Uterus (tissue), 4 donors: Measurements from ENCODE around the gene RARA. TPM values are rescaled to one million over a fixed set of nuclear protein-coding genes. Genes with fewer than 3 reads are reported as not detected.

Experiments
- DNase-seq, 2 donors: peaks; one replicate each; pipeline ENCODE4 v3.0.0-alpha.2; 2019 to 2020
- H3K27ac ChIP-seq, 2 donors: fragments of 200-600 bp; sonication (generic); 1 replicate in 1 of 2; 2 replicates in 1 of 2; pipeline ENCODE4 v1.5.1; 2016 to 2018
- H3K27me3 ChIP-seq, 2 donors: fragments of 200-600 bp; sonication (generic); one replicate each; pipeline ENCODE4 v1.5.1; 2018 to 2019; ENCODE audit warnings: control low read depth in 1 of 2
- H3K36me3 ChIP-seq, 2 donors: fragments of 200-600 bp; sonication (generic); one replicate each; pipeline ENCODE4 v1.5.1; 2019; ENCODE audit warnings: control low read depth in 1 of 2
- H3K4me1 ChIP-seq, 2 donors: fragments of 200-600 bp; sonication (generic); one replicate each; pipeline ENCODE4 v1.5.1; 2018 to 2019; ENCODE audit warnings: control low read depth in 1 of 2
- H3K4me3 ChIP-seq, 2 donors: fragments of 200-600 bp; sonication (generic); 1 replicate in 1 of 2; 2 replicates in 1 of 2; pipeline ENCODE4 v1.5.1; 2018 to 2019; ENCODE audit warnings: mild to moderate bottlenecking in 1 of 2
- H3K9me3 ChIP-seq, 2 donors: fragments of 200-600 bp; sonication (generic); one replicate each; pipeline ENCODE4 v1.5.1; 2019; ENCODE audit warnings: control low read depth in 1 of 2
- POLR2A ChIP-seq, 2 donors: fragments of 450-650 bp; IDR thresholded peaks; one replicate each; pipeline ENCODE4 v1.6.1; 2016; ENCODE audit warnings: antibody characterized with exemption in 2 of 2, mild to moderate bottlenecking in 1 of 2, moderate library complexity in 1 of 2
- intact Hi-C: fragments of 100-400 bp; cut with DNase I; formaldehyde crosslinking; loops from one replicate; pipeline ENCODE4 v1.15.1; 2023; ENCODE audit warnings: low total_unique reads
- total RNA-seq, 4 donors: library from RNA; depleted of rRNA in 3 of 4; stranded (reverse); fragments of >200 nt in 3 of 4; gene quantifications; one replicate each; pipeline versions ENCODE4 v1.1.0 to v1.2.4, GENCODE V29; 2014 to 2023
- TF ChIP-seq, protein P1 (sequence below), 4 experiments: fragments of 200-600 bp in 2 of 4; fragments of 450-650 bp in 2 of 4; sonication (generic) in 2 of 4; IDR thresholded peaks; one replicate each; pipeline ENCODE4 v1.5.1; 2016 to 2019; ENCODE audit warnings: antibody characterized with exemption in 4 of 4, mild to moderate bottlenecking in 2 of 4, moderate library complexity in 1 of 4
- donor health status: DM: yes; HTN: yes; CAD: no.

RARA gene
- total RNA-seq, 4 donors from 2014 or later = 18.9 to 80.5 (median 46.3) TPM

GRCh38 chr17:40317345-40317873 lies 8.4 kb downstream of the RARA start:
- Histone ChIP-seq H3K9me3 (no peaks in the 10 kb centered on the region), H3K4me1 (peaks cover 12 to 39% of the 10 kb centered on the region in 2 donors), H3K4me3 (peak overlapping the region; percentile 52 to 94), H3K27ac (peak overlapping the region; percentile 79 to 95), H3K36me3 (no peaks in the 10 kb centered on the region), H3K27me3 (no peaks in the 10 kb centered on the region)
- no peak for TF ChIP-seq POLR2A (IDR thresholded peaks at IDR 0.05)
- TF ChIP-seq, protein P1, sequence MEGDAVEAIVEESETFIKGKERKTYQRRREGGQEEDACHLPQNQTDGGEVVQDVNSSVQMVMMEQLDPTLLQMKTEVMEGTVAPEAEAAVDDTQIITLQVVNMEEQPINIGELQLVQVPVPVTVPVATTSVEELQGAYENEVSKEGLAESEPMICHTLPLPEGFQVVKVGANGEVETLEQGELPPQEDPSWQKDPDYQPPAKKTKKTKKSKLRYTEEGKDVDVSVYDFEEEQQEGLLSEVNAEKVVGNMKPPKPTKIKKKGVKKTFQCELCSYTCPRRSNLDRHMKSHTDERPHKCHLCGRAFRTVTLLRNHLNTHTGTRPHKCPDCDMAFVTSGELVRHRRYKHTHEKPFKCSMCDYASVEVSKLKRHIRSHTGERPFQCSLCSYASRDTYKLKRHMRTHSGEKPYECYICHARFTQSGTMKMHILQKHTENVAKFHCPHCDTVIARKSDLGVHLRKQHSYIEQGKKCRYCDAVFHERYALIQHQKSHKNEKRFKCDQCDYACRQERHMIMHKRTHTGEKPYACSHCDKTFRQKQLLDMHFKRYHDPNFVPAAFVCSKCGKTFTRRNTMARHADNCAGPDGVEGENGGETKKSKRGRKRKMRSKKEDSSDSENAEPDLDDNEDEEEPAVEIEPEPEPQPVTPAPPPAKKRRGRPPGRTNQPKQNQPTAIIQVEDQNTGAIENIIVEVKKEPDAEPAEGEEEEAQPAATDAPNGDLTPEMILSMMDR (IDR thresholded peaks at IDR 0.05) = peak; percentile 33 to 74 (median 39)
- DNase-seq = peak; percentile 62 to 72
- intact Hi-C loops = no loop called here

GRCh38 chr17:40317880-40318829 lies 9.2 kb downstream of the RARA start:
- TF ChIP-seq POLR2A (IDR thresholded peaks at IDR 0.05) = peak; percentile 78 to 90
- TF ChIP-seq, protein P1 (IDR thresholded peaks at IDR 0.05) = peak in 1 of 4 experiments; percentile 4
- DNase-seq = peak; percentile 96 to 97
- H3K9me3 ChIP-seq = no peaks in the 10 kb centered on the region
- peaks cover 17 to 46% of the 10 kb centered on the region in 2 donors for H3K4me1 ChIP-seq
- peak overlapping the region; percentile 52 to 94 for H3K4me3 ChIP-seq
- intact Hi-C loops = no loop called here
- H3K27me3 ChIP-seq = no peaks in the 10 kb centered on the region
- H3K27ac ChIP-seq = peak overlapping the region; percentile 83 to 95
- H3K36me3 ChIP-seq = no peaks in the 10 kb centered on the region

DNA sequence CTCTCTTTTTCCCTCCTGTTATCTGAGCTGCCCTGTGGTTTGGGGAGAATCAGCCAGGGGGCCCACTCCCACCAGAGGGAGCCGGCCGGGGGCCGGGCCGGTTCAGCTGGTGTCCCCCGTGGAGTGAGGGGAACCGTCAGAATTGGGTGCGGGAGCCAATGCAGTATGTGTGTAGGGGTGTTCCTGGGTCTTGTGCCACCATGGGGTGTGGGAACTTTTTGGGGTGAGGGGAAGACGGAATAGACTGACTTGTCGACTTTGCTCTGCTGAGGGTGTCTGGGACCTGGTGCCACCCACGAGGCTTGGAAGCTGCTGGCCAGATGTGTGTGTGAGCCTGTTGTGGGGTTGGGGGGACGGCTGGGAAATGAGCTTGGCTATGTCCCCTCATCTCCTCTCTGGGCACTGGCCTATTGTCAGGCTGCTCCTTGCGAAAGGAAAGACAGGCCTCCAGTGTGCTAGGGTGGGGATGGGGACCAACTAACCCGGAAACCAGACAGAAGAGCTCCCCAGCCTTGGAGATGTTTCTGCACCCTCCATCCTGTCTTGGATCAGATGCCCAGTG lies 9.9 kb downstream of the RARA start:
- no peaks in the 10 kb centered on the region for H3K36me3 ChIP-seq
- H3K27me3 ChIP-seq = no peaks in the 10 kb centered on the region
- H3K27ac ChIP-seq = peak overlapping the region; percentile 83 to 95
- peak; percentile 41 to 45 for DNase-seq
- peak overlapping the region; percentile 52 to 94 for H3K4me3 ChIP-seq
- H3K4me1 ChIP-seq = peaks cover 21 to 53% of the 10 kb centered on the region in 2 donors
- TF ChIP-seq POLR2A (IDR thresholded peaks at IDR 0.05) = no peak
- TF ChIP-seq, protein P1 (IDR thresholded peaks at IDR 0.05) = peak in 3 of 4 experiments; percentile 15 to 35 (median 24)
- intact Hi-C loops = no loop called here
- H3K9me3 ChIP-seq = no peaks in the 10 kb centered on the region

DNA sequence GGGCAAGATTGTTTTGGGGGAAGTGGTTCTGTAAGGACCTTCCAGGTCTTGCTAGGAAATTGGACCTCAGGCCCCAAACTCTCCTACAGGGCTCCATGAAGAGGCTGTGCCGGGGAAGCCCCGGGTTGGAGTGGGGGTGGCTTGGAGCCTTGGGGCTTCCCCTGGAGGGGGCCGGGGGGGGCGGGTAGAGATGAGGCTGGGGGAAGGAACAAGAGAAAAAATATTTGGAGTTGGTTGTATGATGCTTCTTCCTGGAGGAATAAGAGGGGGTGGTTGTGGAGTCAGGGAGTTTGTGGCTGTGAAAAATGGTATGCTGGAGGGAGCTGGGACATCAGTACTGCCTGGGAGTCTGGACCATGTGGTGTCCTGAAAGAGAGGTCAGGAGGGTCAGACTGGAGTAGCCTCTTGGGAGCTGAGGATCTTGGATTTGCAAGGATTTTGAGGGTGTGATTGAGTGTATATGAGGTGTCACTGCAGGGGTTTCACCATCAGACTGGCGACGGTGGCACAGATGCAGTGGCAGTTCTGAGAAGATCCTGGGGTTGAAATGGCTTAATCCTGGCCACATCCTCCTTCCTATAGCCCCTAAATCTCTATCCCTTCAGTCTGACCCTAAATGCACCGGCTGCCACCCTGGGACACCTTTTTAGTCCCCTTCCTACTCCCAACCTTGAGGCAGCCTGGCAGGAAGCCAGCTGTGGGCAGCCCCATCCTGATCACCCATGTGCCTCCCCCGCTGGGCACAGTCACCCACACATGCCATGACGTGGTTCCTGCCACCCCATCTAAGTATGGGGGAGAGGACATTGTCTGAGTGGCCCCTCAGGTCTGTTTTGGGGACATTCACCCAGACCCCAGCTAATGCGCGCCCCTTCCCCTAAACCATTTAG lies 10.9 kb downstream of the RARA start:
- Histone ChIP-seq H3K4me3 (peak overlapping the region in 1 of 2 donors; percentile 52), H3K27ac (peak overlapping the region; percentile 83 to 95), H3K36me3 (no peaks in the 10 kb centered on the region), H3K9me3 (no peaks in the 10 kb centered on the region), H3K27me3 (no peaks in the 10 kb centered on the region), H3K4me1 (peaks cover 21 to 54% of the 10 kb centered on the region in 2 donors)
- DNase-seq = peak in 1 of 2 donors; percentile 48
- TF ChIP-seq, protein P1 (IDR thresholded peaks at IDR 0.05) = no peak
- TF ChIP-seq POLR2A (IDR thresholded peaks at IDR 0.05) = no peak
- intact Hi-C loops = no loop called here
